Right cardiac atrium (tissue), 5 donors: Measurements from ENCODE around the gene LHX3. TPM values are rescaled to one million over a fixed set of nuclear protein-coding genes. Genes with fewer than 3 reads are reported as not detected.

Experiments used
- ATAC-seq, 2 donors: fragments of 200-7000 bp; cut with Tn5 transposase; one replicate each; pipeline versions ENCODE4 v1.8.0 to v1.9.1; 2020; ENCODE audit warnings: moderate library complexity in 2 of 2, mild to moderate bottlenecking in 1 of 2
- DNase-seq, 3 donors: peaks; one replicate each; pipeline ENCODE4 v3.0.0-alpha.2; 2020
- H3K27ac ChIP-seq: one replicate; pipeline ENCODE4 v1.5.1; 2013; ENCODE audit warnings: mild to moderate bottlenecking, low read length, control low read depth, moderate library complexity
- H3K27me3 ChIP-seq: one replicate; pipeline ENCODE4 v1.6.1; 2013; ENCODE audit not compliant: control insufficient read depth, insufficient read depth
- H3K4me1 ChIP-seq: one replicate; pipeline ENCODE4 v1.6.1; 2013; ENCODE audit warnings: low read length; ENCODE audit not compliant: control insufficient read depth, insufficient read depth
- H3K4me3 ChIP-seq: one replicate; pipeline ENCODE4 v1.5.1; 2013; ENCODE audit warnings: low read length, control low read depth
- H3K9me3 ChIP-seq: one replicate; pipeline ENCODE4 v1.6.1; 2013; ENCODE audit warnings: low read length; ENCODE audit not compliant: control insufficient read depth
- WGBS: extraction: QIAGEN DNeasy Blood & Tissue Kit; methylation state at CpG from one replicate; pipeline ENCODE4 v1.1.7; 2013; 5-methylcytosine and 5-hydroxymethylcytosine counted together
- intact Hi-C, 4 donors: fragments of 100-400 bp; cut with DNase I; formaldehyde crosslinking; loops; one replicate each; pipeline versions ENCODE4 v1.11.0 to v1.14.0; 2022 to 2023
- polyA plus RNA-seq: library from polyadenylated mRNA; stranded (reverse); fragments of 200-250 nt; gene quantifications from one replicate; pipeline ENCODE4 v1.2.3, GENCODE V29; 2013
- total RNA-seq, 4 donors: library from RNA; stranded (reverse); fragmentation: NEBNext Ultra II Directional; extraction: Animal tissue kit (Norgen Biotek cat#: 25700); gene quantifications; one replicate each; pipeline ENCODE4 v1.2.1, GENCODE V29; 2021
- donor health status: healthy with polysubstance abuse.
- donor health status: DM: no; HTN: yes; CAD: no.
- donor health status: DM: no; HTN: no; CAD: no.
- donor health status: DM: no; HTN: yes; CAD: no; lungs with severe emphysema.
- donor health status: DM: yes; HTN: yes; CAD: no.

The LHX3 gene
- total and polyA plus RNA-seq, 5 donors, result not detected

DNA sequence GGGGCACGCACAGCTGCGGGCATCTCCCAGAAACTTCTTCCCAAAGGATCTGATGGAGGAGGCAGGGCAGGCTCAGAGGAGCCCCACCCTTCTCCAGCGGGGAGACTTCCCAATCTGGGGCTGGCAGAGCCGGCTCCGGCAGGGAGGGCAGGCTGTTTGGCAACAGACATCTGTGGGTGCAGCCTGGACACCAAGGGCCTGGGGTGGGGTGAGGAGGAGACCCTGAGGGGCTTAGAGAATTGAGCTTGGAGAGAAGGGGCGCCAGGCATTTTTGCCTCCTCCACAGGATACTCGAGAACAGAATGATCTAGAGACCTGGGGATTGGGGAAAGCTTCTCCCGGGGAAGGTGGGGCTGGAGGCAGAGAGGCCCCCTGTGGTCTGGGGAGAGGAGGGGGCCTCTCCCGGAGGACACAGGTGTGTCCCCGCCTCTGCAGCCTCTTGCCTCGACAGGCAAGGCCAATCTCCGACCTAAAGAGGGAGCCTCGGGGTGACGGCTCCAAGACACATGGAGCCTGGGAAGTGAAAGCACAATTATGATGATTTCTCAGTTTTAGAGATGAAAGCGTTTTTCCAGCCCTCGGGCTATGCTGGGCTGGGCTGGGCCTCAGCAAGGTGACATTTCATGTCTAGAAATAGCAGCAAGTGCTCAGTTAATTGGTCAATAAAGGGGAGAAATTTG, 8.4 kb downstream of the LHX3 start:
- no peak for DNase-seq
- intact Hi-C loops, result no loop called here
- Histone ChIP-seq H3K9me3 (no peaks in the 10 kb centered on the region), H3K27ac (no peak overlapping the region), H3K27me3 (no peaks in the 10 kb centered on the region), H3K4me1 (no peaks in the 10 kb centered on the region), H3K4me3 (no peak overlapping the region)
- WGBS, result 2% methylated on average over 16 of the region's 16 CpGs
- no peak for ATAC-seq

DNA sequence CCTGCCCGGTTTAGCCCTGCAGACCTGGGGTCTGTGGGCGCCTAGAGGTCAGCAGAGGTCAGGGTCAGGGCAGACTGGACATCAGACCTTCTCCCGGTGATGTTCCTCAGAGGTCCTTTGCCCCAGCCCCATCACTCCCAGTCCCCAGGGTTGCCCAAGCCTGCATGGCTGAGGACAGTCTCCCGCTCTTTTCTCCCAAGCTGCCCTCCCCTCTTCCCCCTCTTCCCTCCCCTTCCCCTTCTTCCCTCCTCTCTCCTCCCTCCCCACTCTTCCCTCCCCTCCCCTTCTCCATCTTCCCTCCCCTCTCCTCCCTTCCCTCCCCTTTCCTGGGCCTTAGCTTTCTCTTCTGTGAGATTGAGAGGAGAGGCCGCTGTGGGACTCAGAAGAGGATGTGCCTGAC, 10.4 kb downstream of the LHX3 start:
- ATAC-seq, result no peak
- Histone ChIP-seq H3K4me3 (no peak overlapping the region), H3K9me3 (no peaks in the 10 kb centered on the region), H3K27ac (no peak overlapping the region), H3K4me1 (no peaks in the 10 kb centered on the region), H3K27me3 (no peaks in the 10 kb centered on the region)
- DNase-seq, result no peak
- intact Hi-C loops, result no loop called here
- WGBS, result 14% methylated on average over 5 of the region's 5 CpGs

DNA sequence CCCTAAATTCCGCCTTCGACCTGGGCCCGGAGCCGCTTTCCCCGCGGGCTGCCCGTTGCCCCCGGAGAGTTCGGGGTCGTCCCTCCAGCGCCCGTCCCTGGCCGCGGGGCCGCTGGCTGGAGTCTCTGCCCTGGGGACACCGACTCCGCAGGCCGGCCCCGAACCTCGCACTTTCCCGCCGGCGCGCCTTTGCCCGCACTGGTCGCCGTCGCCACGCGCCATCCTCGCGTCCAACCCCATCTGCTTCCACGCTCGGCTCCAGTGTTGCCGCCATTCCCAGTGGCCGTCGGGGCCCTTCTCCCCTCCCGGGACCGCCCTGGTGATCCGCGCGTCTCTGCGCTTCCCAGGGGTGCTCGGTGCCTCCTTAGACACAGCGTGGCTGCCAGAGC, 11.0 kb downstream of the LHX3 start:
- intact Hi-C loops, result no loop called here
- ATAC-seq, result no peak
- under 1% methylated on average over 45 of the region's 45 CpGs for WGBS
- H3K27me3 ChIP-seq, result no peaks in the 10 kb centered on the region
- H3K4me1 ChIP-seq, result no peaks in the 10 kb centered on the region
- no peak overlapping the region for H3K4me3 ChIP-seq
- no peak for DNase-seq
- no peak overlapping the region for H3K27ac ChIP-seq
- H3K9me3 ChIP-seq, result no peaks in the 10 kb centered on the region

DNA sequence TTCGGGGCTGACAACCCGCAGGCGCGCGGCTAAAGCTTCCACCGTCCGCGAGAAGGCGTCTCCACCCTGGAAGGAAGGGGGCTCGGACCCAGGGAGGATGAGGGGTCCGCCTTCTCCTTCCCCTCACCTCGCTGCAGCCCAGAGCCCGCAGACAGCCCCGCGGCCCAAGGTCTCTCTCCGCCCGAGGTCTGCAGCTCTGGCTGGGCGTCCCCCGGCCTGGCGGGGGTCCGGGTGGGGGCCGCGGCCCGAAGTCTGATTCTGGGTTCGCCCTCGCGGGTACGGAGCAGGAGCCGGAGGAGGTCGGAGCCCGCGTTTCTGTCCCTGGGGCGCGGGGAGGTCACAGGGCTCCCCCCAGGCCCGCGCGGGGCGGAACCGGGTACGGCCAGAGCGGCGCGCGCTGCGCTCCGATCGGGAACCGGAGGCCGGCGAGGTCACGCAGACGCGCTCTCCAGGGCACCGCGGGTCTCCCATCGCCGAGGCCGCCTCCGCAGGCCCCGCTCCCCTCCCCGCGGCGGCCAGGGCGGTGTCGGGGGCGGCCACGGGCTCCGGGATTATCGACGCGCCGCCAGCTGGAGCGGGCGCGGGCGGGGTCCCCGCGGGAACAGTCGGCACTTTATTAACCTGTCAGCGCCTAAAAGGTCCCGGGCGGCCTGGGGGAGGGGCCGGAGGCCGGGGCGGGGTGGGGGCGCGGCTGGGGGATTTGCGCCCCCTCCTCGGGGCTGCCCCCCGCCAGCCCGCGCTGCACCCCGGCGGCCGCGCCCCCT, 11.6 kb downstream of the LHX3 start:
- Histone ChIP-seq H3K4me1 (no peaks in the 10 kb centered on the region), H3K4me3 (no peak overlapping the region), H3K27me3 (no peaks in the 10 kb centered on the region), H3K27ac (no peak overlapping the region), H3K9me3 (no peaks in the 10 kb centered on the region)
- DNase-seq (no peak), ATAC-seq (no peak)
- 1% methylated on average over 96 of the region's 96 CpGs for WGBS
- intact Hi-C loops, result no loop called here

DNA sequence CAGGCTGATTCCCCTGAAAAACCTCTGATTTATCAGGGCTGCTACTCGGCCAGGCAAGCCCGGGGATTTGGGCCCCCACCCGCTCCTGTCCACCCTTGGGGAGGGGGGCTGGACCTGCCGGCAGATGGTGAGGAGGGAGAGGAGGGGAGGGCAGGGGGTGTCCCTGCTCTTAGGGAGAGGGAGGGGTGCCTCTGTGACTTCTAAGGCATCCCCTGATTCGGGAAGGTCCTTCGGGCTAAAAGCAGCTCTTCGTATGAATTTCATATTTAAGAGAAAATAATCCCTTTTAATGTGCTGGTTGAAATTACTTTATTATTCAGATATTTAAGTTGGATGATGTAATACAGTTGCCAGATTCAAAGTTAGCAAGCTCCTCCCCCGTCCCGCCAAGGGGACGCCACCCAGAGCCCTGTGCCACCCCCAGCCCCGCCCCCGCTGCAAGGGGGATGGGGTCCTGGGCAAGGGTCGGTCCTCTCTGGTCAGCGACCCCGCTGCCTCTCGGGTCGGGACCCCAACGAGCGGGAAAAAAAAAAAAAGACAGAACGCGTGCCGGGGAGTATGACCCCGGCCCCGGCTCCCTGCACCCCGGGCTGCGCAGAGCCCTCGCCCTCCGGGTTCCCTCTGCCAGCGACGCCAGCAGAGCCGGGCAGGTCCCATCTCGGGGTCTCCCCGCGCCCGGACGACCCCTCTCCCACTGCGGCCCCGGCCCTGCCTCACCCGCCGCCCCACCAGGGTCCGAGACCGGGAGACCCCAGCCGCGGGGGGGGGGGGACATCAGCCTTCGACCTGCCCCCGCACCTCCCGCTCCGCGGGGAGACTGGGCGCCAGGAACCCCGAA, 12.4 kb downstream of the LHX3 start:
- no peak overlapping the region for H3K27ac ChIP-seq
- no peak for ATAC-seq
- no peaks in the 10 kb centered on the region for H3K4me1 ChIP-seq
- DNase-seq, result no peak
- H3K4me3 ChIP-seq, result no peak overlapping the region
- intact Hi-C loops, result no loop called here
- WGBS, result 3% methylated on average over 51 of the region's 51 CpGs
- no peaks in the 10 kb centered on the region for H3K27me3 ChIP-seq
- H3K9me3 ChIP-seq, result no peaks in the 10 kb centered on the region

DNA sequence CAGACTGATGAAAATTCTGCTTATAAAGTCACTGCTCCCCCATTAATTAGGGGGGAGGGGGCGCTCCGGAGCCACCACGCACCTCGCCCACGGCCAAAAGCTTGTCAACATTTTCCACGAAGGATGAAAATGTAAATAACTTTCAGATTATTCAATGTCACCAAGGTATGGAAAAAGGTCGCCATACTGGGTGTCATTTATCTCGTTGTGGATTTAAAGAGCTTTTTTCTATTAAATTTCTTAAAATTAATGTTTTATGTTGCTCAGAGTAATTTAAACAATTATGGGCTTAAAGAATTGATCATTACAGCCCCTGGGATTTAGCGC, 13.0 kb downstream of the LHX3 start:
- Histone ChIP-seq H3K9me3 (no peaks in the 10 kb centered on the region), H3K4me1 (no peaks in the 10 kb centered on the region), H3K27ac (no peak overlapping the region), H3K4me3 (no peak overlapping the region), H3K27me3 (no peaks in the 10 kb centered on the region)
- intact Hi-C loops, result no loop called here
- 16% methylated on average over 9 of the region's 9 CpGs for WGBS
- DNase-seq, result no peak
- ATAC-seq, result no peak

DNA sequence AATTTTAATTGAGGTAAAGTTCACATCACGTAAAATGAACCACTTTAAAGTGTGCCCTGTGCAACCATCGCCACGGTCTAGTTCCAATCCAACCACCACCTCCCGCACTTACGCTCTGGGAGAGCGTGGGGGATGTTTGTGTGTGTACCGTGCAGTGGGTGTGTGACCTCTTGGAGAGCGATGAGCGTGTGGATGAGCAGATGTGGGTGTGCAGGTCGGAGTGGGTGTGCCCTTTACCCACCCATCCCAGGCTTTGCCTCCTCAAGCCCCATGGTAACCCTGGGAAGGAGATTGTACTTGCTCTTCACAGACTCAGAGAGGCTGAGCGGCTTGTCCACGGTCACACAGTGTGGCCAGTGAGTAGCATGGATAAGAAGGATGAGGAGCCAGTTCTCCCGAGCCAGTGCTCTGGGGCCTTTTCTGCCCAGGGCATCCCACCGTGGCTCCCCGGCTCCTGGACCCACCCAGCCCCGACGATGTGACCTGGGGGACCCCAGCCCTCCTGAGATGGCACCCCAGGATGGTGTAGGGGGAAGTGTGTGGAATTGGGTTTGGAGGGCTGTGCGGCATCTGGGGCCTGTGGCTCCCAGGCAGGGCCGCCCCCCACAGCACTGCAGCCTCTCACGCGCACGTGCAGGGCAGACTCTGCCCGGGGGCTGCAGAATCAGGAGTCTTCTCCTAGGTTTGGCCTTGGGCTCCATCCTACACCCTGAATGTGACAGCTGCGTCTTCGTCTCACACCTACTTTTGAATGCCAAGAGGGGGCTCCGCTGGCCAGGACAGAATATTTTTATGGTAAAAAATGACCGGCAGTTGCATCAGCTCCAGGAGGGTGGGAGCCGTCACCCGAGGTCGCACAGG, 13.6 kb downstream of the LHX3 start:
- Histone ChIP-seq H3K4me3 (no peak overlapping the region), H3K9me3 (no peaks in the 10 kb centered on the region), H3K27me3 (no peaks in the 10 kb centered on the region), H3K4me1 (no peaks in the 10 kb centered on the region), H3K27ac (no peak overlapping the region)
- WGBS, result 45% methylated on average over 30 of the region's 30 CpGs
- intact Hi-C loops, result no loop called here
- no peak for DNase-seq
- ATAC-seq, result no peak

DNA sequence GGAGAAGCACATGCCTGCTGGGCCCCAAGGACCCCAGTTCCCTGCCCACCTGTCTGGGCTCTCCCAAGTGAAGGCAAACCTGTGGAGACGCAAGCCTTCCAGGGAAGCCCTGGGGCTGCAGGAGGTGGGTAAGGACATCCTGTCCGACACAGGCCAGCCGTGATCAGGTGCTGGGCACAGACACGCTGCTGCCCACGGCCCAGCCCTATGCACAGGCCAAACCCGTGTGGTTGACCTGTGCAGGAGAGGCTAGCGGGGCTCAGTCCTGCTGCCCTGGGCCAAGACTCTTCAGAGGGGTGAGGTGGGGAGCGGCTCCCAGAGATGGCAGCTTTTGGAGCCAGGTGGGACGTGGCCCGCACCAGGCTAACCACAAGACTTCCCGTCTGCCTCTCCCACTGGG, 14.3 kb downstream of the LHX3 start:
- intact Hi-C loops, result no loop called here
- Histone ChIP-seq H3K27me3 (no peaks in the 10 kb centered on the region), H3K27ac (no peak overlapping the region), H3K4me1 (no peaks in the 10 kb centered on the region), H3K9me3 (no peaks in the 10 kb centered on the region), H3K4me3 (no peak overlapping the region)
- DNase-seq (peak in 2 of 3 donors; percentile 14 to 18), ATAC-seq (no peak)
- WGBS, result 56% methylated on average over 11 of the region's 11 CpGs

DNA sequence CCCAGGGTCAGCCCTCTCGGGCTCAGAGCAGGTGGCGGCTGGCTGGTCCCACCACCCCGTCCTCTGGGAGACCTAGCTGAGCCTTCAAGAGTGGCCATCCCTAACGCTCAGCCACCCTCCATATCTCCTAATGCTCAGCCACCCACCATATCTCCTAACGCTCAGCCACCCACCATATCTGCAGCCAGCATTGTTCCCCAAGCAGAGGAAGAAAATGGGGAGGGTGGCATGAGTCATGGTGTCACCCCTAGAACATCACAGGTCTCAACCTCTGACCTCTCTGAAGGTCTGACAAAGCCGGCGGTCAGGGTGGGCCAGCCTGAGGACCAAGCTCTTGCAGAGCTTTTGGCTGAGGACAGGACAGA, 14.7 kb downstream of the LHX3 start:
- DNase-seq (peak in 1 of 3 donors; percentile 4), ATAC-seq (no peak)
- no peak overlapping the region for H3K27ac ChIP-seq
- no peaks in the 10 kb centered on the region for H3K9me3 ChIP-seq
- no peaks in the 10 kb centered on the region for H3K4me1 ChIP-seq
- 61% methylated on average over 7 of the region's 7 CpGs for WGBS
- H3K4me3 ChIP-seq, result no peak overlapping the region
- intact Hi-C loops, result no loop called here
- H3K27me3 ChIP-seq, result no peaks in the 10 kb centered on the region

DNA sequence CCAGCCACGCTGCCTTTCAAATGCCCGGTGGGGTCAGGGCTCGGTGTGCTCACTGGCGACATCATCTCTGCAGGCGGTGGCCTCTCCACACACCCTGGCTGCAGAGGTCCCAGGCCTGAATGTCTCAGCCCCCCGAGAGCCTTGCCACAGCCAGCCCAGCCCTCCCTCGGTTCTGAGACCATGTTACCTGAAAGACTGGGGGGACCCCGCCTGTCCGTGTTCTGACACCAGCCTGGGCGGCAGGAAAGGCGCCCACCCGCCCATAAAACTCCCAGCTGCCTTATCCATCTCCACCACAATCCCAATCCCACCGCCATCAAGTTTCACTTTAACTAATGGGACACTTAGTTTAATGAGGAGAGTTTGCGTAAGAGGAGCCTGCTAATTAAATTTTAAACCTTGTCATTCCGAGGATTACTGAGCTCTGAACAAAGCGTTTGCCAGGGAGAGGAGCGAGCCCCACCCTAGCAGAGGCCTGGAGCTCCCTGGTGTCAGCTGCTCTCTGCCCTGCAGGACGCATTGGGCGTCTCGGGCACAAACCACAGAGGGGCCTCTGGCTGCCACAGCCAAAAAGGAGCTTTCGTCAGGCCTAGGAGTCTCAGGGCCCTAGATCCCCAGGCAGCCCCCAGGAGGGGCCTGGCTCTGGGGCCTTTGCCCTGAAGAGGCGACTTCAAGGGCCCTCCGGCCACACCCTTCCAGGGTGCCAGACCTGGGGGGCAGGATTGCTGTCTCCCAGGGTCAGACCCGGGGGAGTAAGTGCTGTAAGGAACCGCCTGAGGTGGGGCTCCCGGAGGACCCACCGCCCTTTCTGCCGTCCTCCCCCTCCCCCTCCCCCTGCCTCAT, 15.3 kb downstream of the LHX3 start:
- DNase-seq (peak in 2 of 3 donors; percentile 20 to 41), ATAC-seq (no peak)
- 44% methylated on average over 28 of the region's 28 CpGs for WGBS
- intact Hi-C loops, result no loop called here
- Histone ChIP-seq H3K27ac (no peak overlapping the region), H3K9me3 (no peaks in the 10 kb centered on the region), H3K4me1 (no peaks in the 10 kb centered on the region), H3K27me3 (no peaks in the 10 kb centered on the region), H3K4me3 (no peak overlapping the region)
